GM21723 (cell line): ENCODE measurements around the gene GUCY2F.

Source experiments
- ATAC-seq: cut with Tn5 transposase; IDR thresholded peaks from one replicate; pipeline ENCODE4 v1.9.1; 2021; ENCODE audit warnings: mild to moderate bottlenecking, moderate library complexity; ENCODE audit not compliant: unreplicated experiment

Gene GUCY2F

GRCh38 chrX:109344678-109345077, 137.2 kb downstream of the GUCY2F start:
- ATAC-seq = no peak

GRCh38 chrX:109344101-109344500, 137.8 kb downstream of the GUCY2F start:
- no peak for ATAC-seq

- ATAC-seq = no peak
Measured at GRCh38 chrX:109343671-109344070, 138.2 kb downstream of the GUCY2F start.

- no peak for ATAC-seq
Measured at GRCh38 chrX:109336141-109336540, 145.7 kb downstream of the GUCY2F start.

- no peak for ATAC-seq
Measured at GRCh38 chrX:109327251-109327650, 154.6 kb downstream of the GUCY2F start.
